Measurements from ENCODE around the gene PPARG.

GRCh38 chr3:12336099-12336498, 47.2 kb downstream of the PPARG start:
- TF ChIP-seq, protein P1, sequence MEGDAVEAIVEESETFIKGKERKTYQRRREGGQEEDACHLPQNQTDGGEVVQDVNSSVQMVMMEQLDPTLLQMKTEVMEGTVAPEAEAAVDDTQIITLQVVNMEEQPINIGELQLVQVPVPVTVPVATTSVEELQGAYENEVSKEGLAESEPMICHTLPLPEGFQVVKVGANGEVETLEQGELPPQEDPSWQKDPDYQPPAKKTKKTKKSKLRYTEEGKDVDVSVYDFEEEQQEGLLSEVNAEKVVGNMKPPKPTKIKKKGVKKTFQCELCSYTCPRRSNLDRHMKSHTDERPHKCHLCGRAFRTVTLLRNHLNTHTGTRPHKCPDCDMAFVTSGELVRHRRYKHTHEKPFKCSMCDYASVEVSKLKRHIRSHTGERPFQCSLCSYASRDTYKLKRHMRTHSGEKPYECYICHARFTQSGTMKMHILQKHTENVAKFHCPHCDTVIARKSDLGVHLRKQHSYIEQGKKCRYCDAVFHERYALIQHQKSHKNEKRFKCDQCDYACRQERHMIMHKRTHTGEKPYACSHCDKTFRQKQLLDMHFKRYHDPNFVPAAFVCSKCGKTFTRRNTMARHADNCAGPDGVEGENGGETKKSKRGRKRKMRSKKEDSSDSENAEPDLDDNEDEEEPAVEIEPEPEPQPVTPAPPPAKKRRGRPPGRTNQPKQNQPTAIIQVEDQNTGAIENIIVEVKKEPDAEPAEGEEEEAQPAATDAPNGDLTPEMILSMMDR (IDR thresholded peaks at IDR 0.05) = no peak
- TF ChIP-seq POLR2A (IDR thresholded peaks at IDR 0.05) (no peak), EP300 (IDR thresholded peaks at IDR 0.05) (no peak)
